Measurements from ENCODE around the gene ADK.

- no peak for TF ChIP-seq CTCF (IDR thresholded peaks at IDR 0.05; ENCODE audit: poor library complexity)
- TF ChIP-seq EZH2 (IDR thresholded peaks at IDR 0.05; ENCODE audit: borderline replicate concordance), result no peak
- TF ChIP-seq EZH2phosphoT487 (IDR thresholded peaks at IDR 0.05; ENCODE audit: low read depth, severe bottlenecking, unreplicated experiment), result no peak
Measured at GRCh38 chr10:74593470-74593869, 442.4 kb downstream of the ADK start.
